H1 (cell line): ENCODE results near the gene ZC2HC1C. TPM values are rescaled to one million over a fixed set of nuclear protein-coding genes. Genes with fewer than 3 reads are reported as not detected.

ENCODE experiments used
- CTCF ChIA-PET: fragments of 300-600 bp; sonication (Branson Sonifier 250); formaldehyde crosslinking; loops from one replicate; lab custom pipeline; 2021; ENCODE audit not compliant: partially characterized antibody; lab: Charles Lee
- POLR2A ChIA-PET: fragments of 300-600 bp; sonication (Branson Sonifier 250); formaldehyde crosslinking; loops from one replicate; lab custom pipeline; 2021; ENCODE audit warnings: inconsistent platforms; ENCODE audit not compliant: partially characterized antibody; lab: Charles Lee
- DNase-seq, 2 experiments: peaks; one replicate each; pipeline versions ENCODE4 v3.0.0 to v3.0.0-alpha.2; 2010 to 2022; ENCODE audit warnings: low spot score in 2 of 2, low read depth in 1 of 2, mixed read lengths in 1 of 2
- FAIRE-seq: peaks from 2 replicates; lab custom pipeline; 2011; peaks lifted over from hg19 to GRCh38; lab: Jason Lieb, UNC
- H2AFZ ChIP-seq: 2 replicates; pipeline ENCODE4 v1.8.1; 2012; ENCODE audit warnings: low read length, inconsistent platforms
- H2AK5ac ChIP-seq: 2 replicates; pipeline ENCODE4 v1.6.1; 2013; ENCODE audit warnings: low read depth, low read length
- H2BK120ac ChIP-seq: replicated peaks from 2 replicates; pipeline ENCODE3; 2013; ENCODE audit warnings: low read depth, low read length, inconsistent platforms
- H2BK12ac ChIP-seq: 2 replicates; pipeline ENCODE4 v1.6.1; 2013; ENCODE audit warnings: low read depth, low read length
- H2BK15ac ChIP-seq: 2 replicates; pipeline ENCODE4 v1.6.1; 2013; ENCODE audit warnings: low read length
- H2BK20ac ChIP-seq: 2 replicates; pipeline ENCODE4 v1.6.1; 2013; ENCODE audit warnings: low read length
- H2BK5ac ChIP-seq: 2 replicates; pipeline ENCODE4 v1.6.1; 2013; ENCODE audit warnings: low read depth, low read length
- H3K14ac ChIP-seq: 2 replicates; pipeline ENCODE4 v1.6.1; 2013; ENCODE audit warnings: inconsistent platforms; ENCODE audit not compliant: insufficient read length
- H3K18ac ChIP-seq: 2 replicates; pipeline ENCODE4 v1.6.1; 2013; ENCODE audit warnings: low read length; ENCODE audit errors: extremely low read depth
- H3K23ac ChIP-seq: 2 replicates; pipeline ENCODE4 v1.6.1; 2013; ENCODE audit warnings: inconsistent platforms; ENCODE audit not compliant: insufficient read length
- H3K23me2 ChIP-seq: 2 replicates; pipeline ENCODE4 v1.6.1; 2013; ENCODE audit warnings: low read depth, low read length
- H3K27ac ChIP-seq: 2 replicates; pipeline ENCODE4 v1.6.1; 2011; ENCODE audit warnings: low read depth, low read length, inconsistent platforms
- H3K27me3 ChIP-seq, 4 experiments: replicated peaks in 1 of 4; 1 replicate in 1 of 4; 2 replicates in 3 of 4; pipeline versions ENCODE4 v1.6.1 to v1.8.1; 2011 to 2013; ENCODE audit warnings: low read length in 3 of 4, mild to moderate bottlenecking in 3 of 4, inconsistent platforms in 2 of 4, mixed read lengths in 2 of 4, moderate library complexity in 1 of 4; ENCODE audit not compliant: control insufficient read depth in 3 of 4, insufficient read depth in 3 of 4; ENCODE audit errors: extremely low read depth in 1 of 4
- H3K36me3 ChIP-seq, 4 experiments: 2 replicates each; pipeline versions ENCODE4 v1.6.1 to v1.8.1; 2011 to 2013; ENCODE audit warnings: mild to moderate bottlenecking in 4 of 4, low read length in 3 of 4, moderate library complexity in 2 of 4, control low read depth in 1 of 4, inconsistent platforms in 1 of 4; ENCODE audit not compliant: insufficient read depth in 4 of 4, control insufficient read depth in 2 of 4
- H3K4ac ChIP-seq: replicated peaks from 2 replicates; pipeline ENCODE3; 2013; ENCODE audit warnings: low read length, low read depth, mixed read lengths, inconsistent platforms; ENCODE audit not compliant: insufficient read length
- H3K4me1 ChIP-seq, 4 experiments: replicated peaks in 1 of 4; 1 replicate in 1 of 4; 2 replicates in 3 of 4; pipeline versions ENCODE4 v1.6.1 to v1.8.1; 2011 to 2013; ENCODE audit warnings: low read length in 3 of 4, inconsistent platforms in 2 of 4, mixed read lengths in 1 of 4; ENCODE audit not compliant: insufficient read depth in 4 of 4, control insufficient read depth in 3 of 4
- H3K4me2 ChIP-seq, 2 experiments: 2 replicates each; pipeline versions ENCODE4 v1.6.1 to v1.8.1; 2011 to 2013; ENCODE audit warnings: low read depth in 2 of 2, low read length in 2 of 2, control low read depth in 1 of 2, inconsistent platforms in 1 of 2, mild to moderate bottlenecking in 1 of 2; ENCODE audit not compliant: insufficient read depth in 1 of 2
- H3K4me3 ChIP-seq, 4 experiments: fragments of 200-600, 300-600 bp in 1 of 4; sonication (generic), shearing (Covaris generic), sonication (Bioruptor Twin) in 1 of 4; 2 replicates each; pipeline versions ENCODE4 v1.5.1 to v1.8.1; 2011 to 2016; ENCODE audit warnings: low read length in 4 of 4, low read depth in 3 of 4, control low read depth in 2 of 4, inconsistent platforms in 2 of 4, mild to moderate bottlenecking in 2 of 4, mixed read lengths in 1 of 4, moderate library complexity in 1 of 4; ENCODE audit not compliant: insufficient read depth in 2 of 4; ENCODE audit errors: extremely low read depth in 1 of 4
- H3K56ac ChIP-seq: replicated peaks from 2 replicates; pipeline ENCODE3; 2013; ENCODE audit warnings: low read depth, mild to moderate bottlenecking, mixed read lengths, low read length, inconsistent platforms; ENCODE audit not compliant: insufficient read length
- H3K79me1 ChIP-seq: 2 replicates; pipeline ENCODE4 v1.6.1; 2013; ENCODE audit warnings: low read depth, low read length, control low read depth
- H3K79me2 ChIP-seq, 2 experiments: 2 replicates each; pipeline versions ENCODE4 v1.6.1 to v1.8.1; 2012 to 2013; ENCODE audit warnings: low read length in 2 of 2, mild to moderate bottlenecking in 2 of 2, inconsistent platforms in 1 of 2; ENCODE audit not compliant: insufficient read depth in 2 of 2, control insufficient read depth in 1 of 2
- H3K9ac ChIP-seq, 4 experiments: replicated peaks in 1 of 4; 1 replicate in 1 of 4; 2 replicates in 3 of 4; pipeline versions ENCODE4 v1.6.1 to v1.8.1; 2011 to 2013; ENCODE audit warnings: low read depth in 3 of 4, low read length in 3 of 4, control low read depth in 2 of 4, mild to moderate bottlenecking in 2 of 4, moderate library complexity in 2 of 4, inconsistent platforms in 1 of 4; ENCODE audit errors: extremely low read depth in 1 of 4
- H3K9me3 ChIP-seq, 2 experiments: 2 replicates each; pipeline versions ENCODE4 v1.6.1 to v1.8.1; 2012 to 2013; ENCODE audit warnings: mild to moderate bottlenecking in 2 of 2, moderate library complexity in 2 of 2, control low read depth in 1 of 2, inconsistent platforms in 1 of 2, low read depth in 1 of 2, low read length in 1 of 2, mixed read lengths in 1 of 2; ENCODE audit not compliant: insufficient read depth in 2 of 2
- H4K20me1 ChIP-seq, 2 experiments: replicated peaks in 1 of 2; 2 replicates each; pipeline versions ENCODE3 to v1.8.1; 2011 to 2013; ENCODE audit warnings: inconsistent platforms in 2 of 2, low read length in 2 of 2, mild to moderate bottlenecking in 1 of 2; ENCODE audit not compliant: insufficient read depth in 2 of 2, control insufficient read depth in 1 of 2
- H4K5ac ChIP-seq: 2 replicates; pipeline ENCODE4 v1.6.1; 2013; ENCODE audit warnings: low read length, low read depth, mixed read lengths, inconsistent platforms; ENCODE audit not compliant: insufficient read length
- H4K8ac ChIP-seq: 2 replicates; pipeline ENCODE4 v1.8.0; 2013; ENCODE audit warnings: mild to moderate bottlenecking, moderate library complexity, low read length, inconsistent platforms; ENCODE audit not compliant: insufficient read depth; ENCODE audit errors: extremely low read depth
- H4K91ac ChIP-seq: replicated peaks from 2 replicates; pipeline ENCODE3; 2013; ENCODE audit warnings: low read length, mixed read lengths, inconsistent platforms; ENCODE audit not compliant: insufficient read length
- CBX8 ChIP-seq: fragments of 300-800, 300-1000 bp; sonication (generic); IDR thresholded peaks from 2 replicates; pipeline ENCODE4 v1.7.1; 2016; ENCODE audit warnings: low read depth, low read length, borderline replicate concordance
- CTCF ChIP-seq, 3 experiments: IDR thresholded peaks; 1 replicate in 2 of 3; 2 replicates in 1 of 3; pipeline versions ENCODE4 v1.5.1 to v1.6.1; 2011; ENCODE audit warnings: low read length in 3 of 3, mild to moderate bottlenecking in 3 of 3, inconsistent platforms in 2 of 3, low read depth in 1 of 3, moderate library complexity in 1 of 3; ENCODE audit not compliant: insufficient read depth in 1 of 3; ENCODE audit errors: control extremely low read depth in 1 of 3
- RAD21 ChIP-seq, 2 experiments: IDR thresholded peaks in 1 of 2; conservative IDR thresholded peaks in 1 of 2; 2 replicates each; pipeline ENCODE4 v1.6.1; 2011; ENCODE audit warnings: low read depth in 2 of 2, low read length in 2 of 2, improper control_type of control experiment in 1 of 2, inconsistent platforms in 1 of 2, mild to moderate bottlenecking in 1 of 2, moderate library complexity in 1 of 2
- WGBS, 2 experiments: shearing (Covaris generic) in 1 of 2; methylation state at CpG; one replicate each; pipeline versions ENCODE4 v1.1.6 to v1.1.7; 2013 to 2015; ENCODE audit warnings: low lambda C conversion rate in 2 of 2, mixed read lengths in 2 of 2, inconsistent platforms in 1 of 2, low coverage in 1 of 2, missing lambda C conversion rate in 1 of 2; ENCODE audit not compliant: insufficient replicate concordance in 2 of 2, insufficient coverage in 1 of 2, insufficient read length in 1 of 2; ENCODE audit errors: extremely low coverage in 1 of 2, missing lambda C conversion rate in 1 of 2; 5-methylcytosine and 5-hydroxymethylcytosine counted together
- polyA plus RNA-seq, 7 experiments: library from polyadenylated mRNA; depleted of rRNA in 3 of 7; stranded (reverse) in 5 of 7; unstranded in 2 of 7; fragments of >200 nt in 5 of 7; fragments of 200-250 nt in 2 of 7; gene quantifications; 1 replicate in 5 of 7; 2 replicates in 1 of 7; 4 replicates in 1 of 7; pipeline versions ENCODE4 v1.2.1 to v1.2.3, GENCODE V29; 2011 to 2013; ENCODE audit warnings: missing spikeins in 2 of 7, mixed read lengths in 2 of 7
- total RNA-seq: library from RNA; stranded (reverse); fragmentation: NEBNext Ultra II Directional; extraction: Animal tissue kit (Norgen Biotek cat#: 25700); gene quantifications from 2 replicates; pipeline ENCODE4 v1.2.1, GENCODE V29; 2021

Gene ZC2HC1C
- total and polyA plus RNA-seq, 2 of the 8 experiments (the other 6 are each of a cell fraction or from before 2014, with no cell fraction given), result 0.57 to 1.2 TPM

- no peak overlapping the region for H2AK5ac ChIP-seq
- no peak overlapping the region for H2BK5ac ChIP-seq
- H3K4ac ChIP-seq, result no peak overlapping the region
- FAIRE-seq (peak; percentile 86), DNase-seq (no peak)
- WGBS, 2 experiments, result 82% methylated on average over 8 of the region's 8 CpGs; no CpG with 5 or more reads in 1 of the 2 experiments
- no peak overlapping the region for H4K5ac ChIP-seq
- H3K18ac ChIP-seq, result no peak overlapping the region
- H4K91ac ChIP-seq, result no peak overlapping the region
- no peaks in the 10 kb centered on the region for H3K23me2 ChIP-seq
- H3K79me2 ChIP-seq, result no peaks in the 10 kb centered on the region
- no peak overlapping the region for H2BK20ac ChIP-seq
- no peaks in the 10 kb centered on the region for H3K9me3 ChIP-seq
- no peaks in the 10 kb centered on the region for H3K27me3 ChIP-seq
- no peak overlapping the region for H3K4me3 ChIP-seq
- H3K4me2 ChIP-seq, result no peak overlapping the region
- H3K9ac ChIP-seq, result no peak overlapping the region
- ChIA-PET POLR2A (interaction anchor here (1.3 kb wide), 1 partner anchor 20 kb away, joined by 5 read pairs; the partner anchor contains the start of gene EIF2B2), CTCF (interaction anchor here (0.5 to 4.7 kb wide), 28 partner anchors 8 to 162 kb away, joined by 3 to 33 read pairs (median 5); partner anchors contain the start of genes ACYP1, EIF2B2 and MLH3)
- no peak overlapping the region for H2BK12ac ChIP-seq
- H3K36me3 ChIP-seq, result peaks cover 0 to 20% (median 6%) of the 10 kb centered on the region in 4 experiments; a peak in 6 of 8 replicates
- no peak overlapping the region for H3K14ac ChIP-seq
- peak; percentile 63 to 72 for TF ChIP-seq RAD21 (IDR thresholded peaks at IDR 0.05 in 1 of 2, conservative IDR thresholded peaks at IDR 0.05 in 1 of 2; ENCODE audit: low read depth in 2 of 2, low read length in 2 of 2)
- peak; percentile 61 to 66 (median 64) for TF ChIP-seq CTCF (IDR thresholded peaks at IDR 0.05; ENCODE audit: control extremely low read depth in 1 of 3, insufficient read depth in 1 of 3, low read depth in 1 of 3, low read length in 3 of 3)
- no peak for TF ChIP-seq CBX8
- no peak overlapping the region for H3K27ac ChIP-seq
- H3K56ac ChIP-seq, result no peak overlapping the region
- H4K20me1 ChIP-seq, result peaks cover 0 to 1% of the 10 kb centered on the region in 2 experiments
- no peak overlapping the region for H2BK120ac ChIP-seq
- no peaks in the 10 kb centered on the region for H3K4me1 ChIP-seq
- H3K23ac ChIP-seq, result no peak overlapping the region
- H4K8ac ChIP-seq, result no peak overlapping the region
- H2AFZ ChIP-seq, result no peak overlapping the region
- H3K79me1 ChIP-seq, result no peaks in the 10 kb centered on the region
- no peak overlapping the region for H2BK15ac ChIP-seq
Measured at GRCh38 chr14:75022655-75023054, 46.8 kb upstream of the ZC2HC1C start.
